DOHH2 (cell line): ENCODE measurements around the gene CNKSR3.

Source experiments
- H3F3A ChIP-seq: fragments of 200-600 bp; sonication (generic), shearing (Covaris generic); 2 replicates; pipeline ENCODE4 v1.6.0; 2016; ENCODE audit warnings: antibody characterized with exemption, mild to moderate bottlenecking; ENCODE audit not compliant: control insufficient read depth, insufficient read depth
- H3K27ac ChIP-seq: fragments of 200-600 bp; sonication (generic); 2 replicates; pipeline ENCODE4 v1.5.1; 2014; ENCODE audit warnings: low read depth, mild to moderate bottlenecking, low read length, moderate library complexity
- H3K27me3 ChIP-seq: fragments of 200-600 bp; sonication (generic); 2 replicates; pipeline ENCODE4 v1.6.1; 2014; ENCODE audit warnings: mild to moderate bottlenecking, low read length, mixed read lengths; ENCODE audit not compliant: control insufficient read depth
- H3K36me3 ChIP-seq: fragments of 200-600 bp; sonication (generic); 2 replicates; pipeline ENCODE4 v1.6.1; 2014; ENCODE audit warnings: mild to moderate bottlenecking, low read length, moderate library complexity, mixed read lengths; ENCODE audit not compliant: control insufficient read depth
- H3K4me1 ChIP-seq: fragments of 200-600 bp; sonication (generic); 2 replicates; pipeline ENCODE4 v1.6.1; 2014; ENCODE audit warnings: mild to moderate bottlenecking, low read length, mixed read lengths; ENCODE audit not compliant: control insufficient read depth
- H3K4me2 ChIP-seq: fragments of 200-600 bp; sonication (generic); 2 replicates; pipeline ENCODE4 v1.6.0; 2014; ENCODE audit warnings: mild to moderate bottlenecking, low read length, moderate library complexity
- H3K4me3 ChIP-seq: fragments of 200-600 bp; sonication (generic); 2 replicates; pipeline ENCODE4 v1.5.1; 2014; ENCODE audit warnings: mild to moderate bottlenecking, low read length, mixed read lengths
- H3K79me2 ChIP-seq: fragments of 200-600 bp; sonication (generic); 2 replicates; pipeline ENCODE4 v1.6.1; 2014; ENCODE audit warnings: mild to moderate bottlenecking, low read length, mixed read lengths; ENCODE audit not compliant: control insufficient read depth
- H3K9me2 ChIP-seq: fragments of 200-600 bp; sonication (generic); replicated peaks from 2 replicates; pipeline ENCODE4 v1.6.1; 2014; ENCODE audit warnings: mild to moderate bottlenecking, low read length, mixed read lengths; ENCODE audit not compliant: control insufficient read depth
- H3K9me3 ChIP-seq: fragments of 200-600 bp; sonication (generic); 2 replicates; pipeline ENCODE4 v1.6.1; 2014; ENCODE audit warnings: antibody characterized with exemption, low read length, mixed read lengths; ENCODE audit not compliant: control insufficient read depth, insufficient read depth
- H4K20me1 ChIP-seq: fragments of 200-600 bp; sonication (generic); 2 replicates; pipeline ENCODE4 v1.6.0; 2014; ENCODE audit warnings: low read depth, mild to moderate bottlenecking, antibody characterized with exemption, low read length, moderate library complexity; ENCODE audit not compliant: control insufficient read depth, insufficient read depth
- EZH2phosphoT487 ChIP-seq: fragments of 200-600 bp; sonication (generic); IDR thresholded peaks from 2 replicates; pipeline ENCODE4 v1.6.1; 2017; ENCODE audit warnings: borderline replicate concordance, mild to moderate bottlenecking, antibody characterized with exemption, low read length, moderate library complexity, mixed read lengths
- TF ChIP-seq, protein P1 (sequence below): fragments of 200-600 bp; sonication (generic); IDR thresholded peaks from one replicate; pipeline ENCODE4 v1.5.1; 2014; ENCODE audit warnings: antibody characterized with exemption, mild to moderate bottlenecking, low read depth, low read length; ENCODE audit not compliant: poor library complexity, severe bottlenecking

Gene CNKSR3

DNA sequence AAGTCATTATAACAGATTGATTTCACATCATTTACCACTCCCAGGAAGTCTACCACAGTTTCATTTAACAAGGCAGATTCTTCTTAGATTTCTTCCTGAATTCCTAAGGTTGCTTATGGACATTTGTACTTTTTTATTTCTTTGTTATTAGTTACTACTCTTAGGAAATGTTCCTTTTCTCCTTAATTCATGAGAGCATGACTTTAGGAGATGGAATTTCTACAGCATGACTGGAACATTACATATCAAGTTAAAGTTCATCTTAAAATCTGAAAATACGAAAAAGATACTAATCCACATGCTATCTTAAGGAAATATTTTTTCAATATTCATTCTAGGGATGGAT is 22.3 kb downstream of the CNKSR3 start:
- H3K4me2 ChIP-seq: no peak overlapping the region
- no peaks in the 10 kb centered on the region for H3K4me1 ChIP-seq

DNA sequence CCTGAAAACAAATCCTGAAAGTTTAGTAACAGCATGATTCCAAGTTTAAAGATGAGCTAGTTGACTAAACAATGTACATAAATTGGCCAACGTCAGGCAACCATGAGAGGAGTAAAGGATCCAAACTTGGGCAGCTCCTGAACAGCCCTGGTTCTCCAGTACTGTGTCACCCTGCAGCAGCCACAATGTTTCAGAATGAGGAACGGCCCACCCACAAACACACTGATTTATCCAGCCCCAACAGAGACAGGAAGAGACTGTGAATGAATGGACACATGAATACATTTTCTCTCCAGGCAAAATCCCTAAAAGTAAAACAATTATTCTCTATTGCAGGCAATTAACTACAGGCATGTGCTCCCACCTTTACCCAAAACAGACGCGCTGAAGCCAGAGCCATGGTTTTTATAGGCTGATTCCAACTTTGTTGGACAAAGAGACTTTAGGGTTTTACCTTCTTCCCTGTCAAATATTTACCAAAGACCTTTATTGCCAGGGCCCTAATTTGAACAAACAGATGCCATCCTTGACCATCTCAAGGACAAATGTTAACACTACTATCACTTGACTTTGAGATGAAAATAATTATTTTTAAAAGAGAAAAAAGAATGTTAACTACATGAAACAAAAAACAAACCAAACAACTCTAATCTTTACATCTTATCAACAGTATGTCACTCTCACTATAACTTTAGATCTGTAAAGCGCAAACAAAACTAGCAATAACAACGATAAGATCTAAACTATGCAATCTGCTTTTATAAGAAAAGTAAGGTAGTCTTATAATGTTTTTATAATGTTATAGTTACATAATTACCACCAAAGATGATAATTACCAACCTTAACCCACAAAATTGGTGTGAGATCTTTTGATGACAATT is 22.9 kb downstream of the CNKSR3 start:
- Histone ChIP-seq H3K79me2 (no peaks in the 10 kb centered on the region), H3K36me3 (no peaks in the 10 kb centered on the region), H3K4me3 (no peak overlapping the region), H3K27ac (no peak overlapping the region), H3K27me3 (no peaks in the 10 kb centered on the region), H3K9me2 (no peaks in the 10 kb centered on the region), H4K20me1 (no peaks in the 10 kb centered on the region), H3F3A (no peaks in the 10 kb centered on the region), H3K4me2 (no peak overlapping the region), H3K9me3 (no peaks in the 10 kb centered on the region), H3K4me1 (no peaks in the 10 kb centered on the region)
- TF ChIP-seq EZH2phosphoT487: no peak
- TF ChIP-seq, protein P1, sequence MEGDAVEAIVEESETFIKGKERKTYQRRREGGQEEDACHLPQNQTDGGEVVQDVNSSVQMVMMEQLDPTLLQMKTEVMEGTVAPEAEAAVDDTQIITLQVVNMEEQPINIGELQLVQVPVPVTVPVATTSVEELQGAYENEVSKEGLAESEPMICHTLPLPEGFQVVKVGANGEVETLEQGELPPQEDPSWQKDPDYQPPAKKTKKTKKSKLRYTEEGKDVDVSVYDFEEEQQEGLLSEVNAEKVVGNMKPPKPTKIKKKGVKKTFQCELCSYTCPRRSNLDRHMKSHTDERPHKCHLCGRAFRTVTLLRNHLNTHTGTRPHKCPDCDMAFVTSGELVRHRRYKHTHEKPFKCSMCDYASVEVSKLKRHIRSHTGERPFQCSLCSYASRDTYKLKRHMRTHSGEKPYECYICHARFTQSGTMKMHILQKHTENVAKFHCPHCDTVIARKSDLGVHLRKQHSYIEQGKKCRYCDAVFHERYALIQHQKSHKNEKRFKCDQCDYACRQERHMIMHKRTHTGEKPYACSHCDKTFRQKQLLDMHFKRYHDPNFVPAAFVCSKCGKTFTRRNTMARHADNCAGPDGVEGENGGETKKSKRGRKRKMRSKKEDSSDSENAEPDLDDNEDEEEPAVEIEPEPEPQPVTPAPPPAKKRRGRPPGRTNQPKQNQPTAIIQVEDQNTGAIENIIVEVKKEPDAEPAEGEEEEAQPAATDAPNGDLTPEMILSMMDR: no peak

More for the DNA sequence above, 22.3 kb downstream of the CNKSR3 start:
- H3F3A ChIP-seq: no peaks in the 10 kb centered on the region
- H4K20me1 ChIP-seq: no peaks in the 10 kb centered on the region
- TF ChIP-seq, protein P1: no peak
- no peaks in the 10 kb centered on the region for H3K36me3 ChIP-seq
- H3K9me3 ChIP-seq: no peaks in the 10 kb centered on the region
- no peaks in the 10 kb centered on the region for H3K27me3 ChIP-seq
- no peak overlapping the region for H3K4me3 ChIP-seq
- H3K27ac ChIP-seq: no peak overlapping the region
- H3K79me2 ChIP-seq: no peaks in the 10 kb centered on the region
- no peaks in the 10 kb centered on the region for H3K9me2 ChIP-seq

DNA sequence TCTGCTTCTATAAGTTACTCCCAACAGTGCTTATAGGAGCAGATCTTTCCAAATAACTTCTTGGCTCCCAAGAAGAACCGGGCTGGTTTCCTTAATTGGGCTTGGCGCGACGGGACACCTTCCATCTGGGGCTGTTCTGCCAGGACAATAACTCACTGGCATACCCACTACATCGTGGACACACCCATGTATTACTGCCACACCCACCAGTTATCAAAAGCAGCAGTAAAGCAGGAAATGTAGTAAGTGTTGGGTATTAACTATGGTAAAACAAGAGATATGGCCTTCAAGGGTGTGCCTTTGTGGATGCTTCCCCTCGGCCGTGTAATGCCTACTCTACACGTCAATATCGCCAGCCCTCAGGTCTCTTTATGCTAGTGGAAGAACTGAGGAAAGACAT is 24.7 kb downstream of the CNKSR3 start:
- Histone ChIP-seq H3K27ac (no peak overlapping the region), H4K20me1 (no peaks in the 10 kb centered on the region), H3K27me3 (no peaks in the 10 kb centered on the region), H3K4me1 (no peaks in the 10 kb centered on the region), H3K9me3 (no peaks in the 10 kb centered on the region), H3K4me2 (no peak overlapping the region), H3K79me2 (no peaks in the 10 kb centered on the region), H3F3A (no peaks in the 10 kb centered on the region), H3K36me3 (no peaks in the 10 kb centered on the region), H3K9me2 (no peaks in the 10 kb centered on the region), H3K4me3 (no peak overlapping the region)
- TF ChIP-seq EZH2phosphoT487: no peak

DNA sequence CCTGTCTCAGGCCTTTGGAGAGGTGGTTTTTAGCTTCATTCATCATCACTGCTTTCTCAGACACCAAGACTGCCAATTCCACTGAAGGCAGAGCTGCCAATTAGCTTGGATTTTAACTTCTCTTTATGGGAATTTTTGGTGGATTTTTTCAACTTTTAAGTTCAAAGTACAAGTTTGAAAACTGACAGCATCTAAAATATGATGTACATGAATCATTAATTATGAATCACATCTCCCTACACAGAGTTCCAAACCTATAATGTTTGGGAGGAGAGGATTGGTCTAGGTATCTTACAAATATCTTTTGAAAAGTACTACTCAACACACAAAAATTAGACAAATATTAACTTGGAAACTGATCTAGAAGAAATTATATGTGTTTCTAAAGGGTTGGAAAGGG is 25.5 kb downstream of the CNKSR3 start:
- Histone ChIP-seq H3K9me3 (no peaks in the 10 kb centered on the region), H4K20me1 (no peaks in the 10 kb centered on the region), H3K4me1 (no peaks in the 10 kb centered on the region), H3F3A (no peaks in the 10 kb centered on the region), H3K9me2 (no peaks in the 10 kb centered on the region), H3K27me3 (no peaks in the 10 kb centered on the region), H3K36me3 (no peaks in the 10 kb centered on the region), H3K4me3 (no peak overlapping the region), H3K4me2 (no peak overlapping the region), H3K79me2 (no peaks in the 10 kb centered on the region), H3K27ac (no peak overlapping the region)
- TF ChIP-seq, protein P1: no peak
- no peak for TF ChIP-seq EZH2phosphoT487
